Sigmoid colon (tissue), 7 donors: ENCODE data around the gene SEMA3B. TPM values are rescaled to one million over a fixed set of nuclear protein-coding genes. Genes with fewer than 3 reads are reported as not detected.
A peak's percentile ranks its signal among the peaks of the same experiment; 100 is the strongest.

Experiments
- DNase-seq: peaks from one replicate; pipeline ENCODE4 v3.0.0-alpha.2; 2019
- H3K27ac ChIP-seq, 4 donors: fragments of 200-600 bp; sonication (generic); one replicate each; pipeline ENCODE4 v1.5.1; 2016 to 2019; ENCODE audit warnings: mild to moderate bottlenecking in 1 of 4
- H3K27me3 ChIP-seq, 3 donors: fragments of 200-600 bp; sonication (generic); one replicate each; pipeline ENCODE4 v1.5.1; 2019; ENCODE audit warnings: mild to moderate bottlenecking in 1 of 3
- H3K36me3 ChIP-seq, 4 donors: fragments of 200-600 bp; sonication (generic); one replicate each; pipeline ENCODE4 v1.5.1; 2016 to 2019
- H3K4me1 ChIP-seq, 4 donors: fragments of 200-600 bp; sonication (generic); one replicate each; pipeline ENCODE4 v1.5.1; 2017 to 2019
- H3K4me3 ChIP-seq, 4 donors: fragments of 200-600 bp; sonication (generic); one replicate each; pipeline ENCODE4 v1.5.1; 2017 to 2019; ENCODE audit warnings: mild to moderate bottlenecking in 2 of 4, moderate library complexity in 1 of 4
- H3K9me3 ChIP-seq, 4 donors: fragments of 200-600 bp in 3 of 4; sonication (generic) in 3 of 4; one replicate each; pipeline versions ENCODE4 v1.5.1 to v1.6.1; 2013 to 2019
- CTCF ChIP-seq, 4 experiments: fragments of 450-650 bp in 3 of 4; fragments of 200-600 bp in 1 of 4; IDR thresholded peaks; one replicate each; pipeline ENCODE4 v1.5.1; 2016 to 2019; ENCODE audit warnings: antibody characterized with exemption in 4 of 4, mild to moderate bottlenecking in 3 of 4, moderate library complexity in 2 of 4
- EP300 ChIP-seq, 4 donors: sonication (generic); formaldehyde crosslinking; IDR thresholded peaks; one replicate each; pipeline ENCODE4 v1.6.1; 2017; ENCODE audit warnings: antibody characterized with exemption in 4 of 4
- POLR2A ChIP-seq, 2 donors: fragments of 450-650 bp; IDR thresholded peaks; one replicate each; pipeline ENCODE4 v1.6.1; 2016; ENCODE audit warnings: antibody characterized with exemption in 2 of 2, mild to moderate bottlenecking in 2 of 2, moderate library complexity in 2 of 2
- POLR2AphosphoS5 ChIP-seq, 4 donors: sonication (generic); formaldehyde crosslinking; IDR thresholded peaks; one replicate each; pipeline ENCODE4 v1.6.1; 2017; ENCODE audit warnings: antibody characterized with exemption in 4 of 4
- WGBS, 2 donors: extraction: QIAGEN DNeasy Blood & Tissue Kit; methylation state at CpG; one replicate each; pipeline ENCODE4 v1.1.7; 2013; 5-methylcytosine and 5-hydroxymethylcytosine counted together
- intact Hi-C: fragments of 100-400 bp; cut with DNase I; formaldehyde crosslinking; loops from one replicate; pipeline ENCODE4 v1.15.1; 2023
- polyA plus RNA-seq, 3 donors: library from polyadenylated mRNA; stranded (reverse); fragments of 200-250 nt; gene quantifications; one replicate each; pipeline ENCODE4 v1.2.3, GENCODE V29; 2013
- total RNA-seq, 4 donors: library from RNA; depleted of rRNA; stranded (reverse); fragments of >200 nt; gene quantifications; one replicate each; pipeline ENCODE4 v1.1.0, GENCODE V29; 2016
- donor health status: healthy with polysubstance abuse.
- donor health status: Bipolar disorder and iron deficiency.
- donor health status: healthy.

Gene SEMA3B
- total and polyA plus RNA-seq, 7 donors: 7.9 to 54.6 (median 24.6) TPM

- TF ChIP-seq CTCF (IDR thresholded peaks at IDR 0.05): no peak
- no peak for TF ChIP-seq POLR2AphosphoS5 (IDR thresholded peaks at IDR 0.05)
- no peak for TF ChIP-seq POLR2A (IDR thresholded peaks at IDR 0.05)
- TF ChIP-seq EP300 (IDR thresholded peaks at IDR 0.05): no peak
- H3K4me3 ChIP-seq: no peak overlapping the region
- H3K27ac ChIP-seq: no peak overlapping the region
- intact Hi-C loops: no loop called here
- H3K27me3 ChIP-seq: no peaks in the 10 kb centered on the region
- peaks cover 0 to 28% (median 24%) of the 10 kb centered on the region in 4 donors for H3K4me1 ChIP-seq
- DNase-seq: no peak
- H3K36me3 ChIP-seq: peaks cover 0 to 39% (median 6%) of the 10 kb centered on the region in 4 donors
- H3K9me3 ChIP-seq: no peaks in the 10 kb centered on the region
- WGBS, 2 donors: 84 to 89% methylated on average over 3 of the region's 3 CpGs
Measured at GRCh38 chr3:50314342-50314741, 45.4 kb downstream of the SEMA3B start.

- no peak for TF ChIP-seq EP300 (IDR thresholded peaks at IDR 0.05)
- TF ChIP-seq CTCF (IDR thresholded peaks at IDR 0.05): no peak
- no peak for TF ChIP-seq POLR2AphosphoS5 (IDR thresholded peaks at IDR 0.05)
- TF ChIP-seq POLR2A (IDR thresholded peaks at IDR 0.05): no peak
- 95 to 96% methylated on average over 4 of the region's 4 CpGs for WGBS, 2 donors
- Histone ChIP-seq H3K27me3 (no peaks in the 10 kb centered on the region), H3K9me3 (no peaks in the 10 kb centered on the region), H3K4me1 (peaks cover 0 to 33% (median 29%) of the 10 kb centered on the region in 4 donors), H3K4me3 (no peak overlapping the region), H3K27ac (no peak overlapping the region), H3K36me3 (peaks cover 0 to 44% (median 6%) of the 10 kb centered on the region in 4 donors)
- intact Hi-C loops: no loop called here
- no peak for DNase-seq
Measured at GRCh38 chr3:50314816-50315215, 45.9 kb downstream of the SEMA3B start.

DNA sequence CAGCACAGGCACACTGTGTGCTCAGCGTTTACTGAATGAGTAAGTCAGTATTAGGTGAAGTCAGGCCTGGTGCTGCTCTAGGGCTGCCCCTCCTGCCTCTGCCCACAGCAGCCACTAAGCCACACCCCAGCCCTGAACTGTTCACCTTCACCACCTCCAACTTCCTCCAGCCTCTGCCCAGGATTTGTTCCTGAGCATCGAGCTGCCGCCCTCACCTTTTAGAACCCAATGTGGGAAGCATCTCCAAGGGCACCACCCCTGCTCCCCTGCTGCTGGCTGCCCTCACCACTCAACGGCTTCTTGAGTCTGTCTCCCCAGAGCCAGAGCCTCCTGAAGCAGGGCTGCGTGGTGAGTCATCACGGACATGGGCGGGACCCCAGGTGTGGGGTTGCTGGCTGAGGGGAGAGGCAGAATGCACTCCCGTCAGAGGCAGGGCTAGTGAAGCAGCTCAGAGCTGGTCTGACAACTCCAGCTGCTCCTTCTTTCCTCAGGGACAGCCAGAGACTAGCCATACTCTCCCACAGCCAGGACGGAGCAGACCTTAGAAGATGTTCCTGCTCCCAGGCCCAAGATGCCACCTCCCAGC, 47.8 kb downstream of the SEMA3B start:
- DNase-seq: no peak
- Histone ChIP-seq H3K4me1 (peaks cover 0 to 43% (median 40%) of the 10 kb centered on the region in 4 donors), H3K27ac (peak overlapping the region; percentile 6 to 45 (median 22)), H3K4me3 (no peak overlapping the region), H3K36me3 (peaks cover 0 to 45% (median 6%) of the 10 kb centered on the region in 4 donors), H3K27me3 (no peaks in the 10 kb centered on the region), H3K9me3 (no peaks in the 10 kb centered on the region)
- TF ChIP-seq POLR2A (IDR thresholded peaks at IDR 0.05): no peak
- no peak for TF ChIP-seq POLR2AphosphoS5 (IDR thresholded peaks at IDR 0.05)
- no peak for TF ChIP-seq EP300 (IDR thresholded peaks at IDR 0.05)
- intact Hi-C loops: no loop called here
- 12 to 47% methylated on average over 9 of the region's 9 CpGs for WGBS, 2 donors

DNA sequence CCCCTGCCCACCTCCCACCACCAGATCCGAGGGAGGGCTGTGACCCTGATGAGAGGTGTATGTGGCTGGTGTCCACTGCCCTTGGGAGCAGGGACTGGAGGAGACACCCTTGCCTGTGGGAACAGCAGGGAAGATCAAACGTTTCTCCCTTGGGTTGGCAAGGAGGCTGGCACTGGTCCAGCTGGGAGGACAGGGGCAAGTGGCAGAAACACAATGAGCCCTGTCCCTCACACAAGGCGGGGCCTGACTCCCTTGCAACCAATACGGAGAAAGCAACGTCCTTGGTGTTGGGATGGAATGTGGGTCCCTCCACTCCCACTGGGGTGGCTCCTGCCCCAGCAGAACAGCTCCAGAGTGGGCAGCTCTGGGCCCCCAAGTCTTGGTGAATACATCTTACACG, 48.4 kb downstream of the SEMA3B start:
- Histone ChIP-seq H3K36me3 (peaks cover 0 to 45% (median 6%) of the 10 kb centered on the region in 4 donors), H3K27ac (peak overlapping the region; percentile 6 to 45 (median 22)), H3K4me1 (peaks cover 0 to 48% (median 45%) of the 10 kb centered on the region in 4 donors), H3K9me3 (no peaks in the 10 kb centered on the region), H3K4me3 (no peak overlapping the region), H3K27me3 (no peaks in the 10 kb centered on the region)
- WGBS, 2 donors: 30 to 64% methylated on average over 6 of the region's 6 CpGs
- intact Hi-C loops: no loop called here
- DNase-seq: no peak
- TF ChIP-seq POLR2A (IDR thresholded peaks at IDR 0.05) (no peak), EP300 (IDR thresholded peaks at IDR 0.05) (no peak), POLR2AphosphoS5 (IDR thresholded peaks at IDR 0.05) (no peak), CTCF (IDR thresholded peaks at IDR 0.05) (no peak)

DNA sequence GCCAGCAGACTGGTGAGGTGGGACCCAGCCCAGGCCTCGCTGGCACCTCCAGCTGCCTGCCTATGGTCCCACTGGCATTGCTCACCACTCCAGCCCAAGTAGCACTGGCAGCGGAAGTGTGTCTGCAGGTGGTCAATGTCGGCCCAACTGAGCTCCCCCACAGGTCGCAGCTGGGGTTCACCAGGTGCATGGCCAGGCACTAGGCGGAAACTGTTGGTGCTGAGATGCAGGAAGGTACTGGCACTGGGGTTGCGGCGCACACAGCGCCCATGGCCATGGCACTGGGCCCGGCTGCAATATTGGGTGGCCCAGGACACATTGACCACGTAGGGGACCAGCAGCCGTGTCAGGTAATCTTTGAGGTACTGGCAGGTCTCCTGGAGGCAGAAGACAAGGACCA, 49.2 kb downstream of the SEMA3B start:
- intact Hi-C loops: no loop called here
- DNase-seq: no peak
- Histone ChIP-seq H3K9me3 (no peaks in the 10 kb centered on the region), H3K4me1 (peaks cover 0 to 56% (median 52%) of the 10 kb centered on the region in 4 donors), H3K27me3 (no peaks in the 10 kb centered on the region), H3K27ac (peak overlapping the region in 2 of 4 donors; percentile 31 to 45), H3K36me3 (peaks cover 0 to 45% (median 6%) of the 10 kb centered on the region in 4 donors), H3K4me3 (no peak overlapping the region)
- WGBS, 2 donors: 82 to 85% methylated on average over 11 of the region's 11 CpGs
- TF ChIP-seq POLR2AphosphoS5 (IDR thresholded peaks at IDR 0.05) (no peak), EP300 (IDR thresholded peaks at IDR 0.05) (no peak), CTCF (IDR thresholded peaks at IDR 0.05) (no peak), POLR2A (IDR thresholded peaks at IDR 0.05) (no peak)
